ENCODE results near the gene CELF2.

The CELF2 gene

GRCh38 chr10:11270135-11270857 is 252.6 kb downstream of the CELF2 start:
- peak; percentile 47; the same call in 2 of the 3 replicates for ATAC-seq
- TF ChIP-seq GLIS3 (CRISPR knock-in tag; IDR thresholded peaks at IDR 0.05) (no peak), ZFP30 (CRISPR knock-in tag; IDR thresholded peaks at IDR 0.05) (no peak), ZNF8 (CRISPR knock-in tag; IDR thresholded peaks at IDR 0.05) (no peak)

GRCh38 chr10:11270858-11271179 is 253.1 kb downstream of the CELF2 start:
- ATAC-seq, result no peak
- TF ChIP-seq PPARA (CRISPR knock-in tag; IDR thresholded peaks at IDR 0.05; ENCODE audit: borderline replicate concordance), result no peak
- TF ChIP-seq RARB (CRISPR knock-in tag; IDR thresholded peaks at IDR 0.05), result no peak
- TF ChIP-seq SNAI2 (CRISPR knock-in tag; IDR thresholded peaks at IDR 0.05), result no peak
- TF ChIP-seq PATZ1 (CRISPR knock-in tag; IDR thresholded peaks at IDR 0.05; ENCODE audit: borderline replicate concordance), result no peak
- TF ChIP-seq ZC3H10 (CRISPR knock-in tag; IDR thresholded peaks at IDR 0.05), result no peak
- TF ChIP-seq CSDC2 (CRISPR knock-in tag; IDR thresholded peaks at IDR 0.05), result no peak
- no peak for TF ChIP-seq TCF4 (CRISPR knock-in tag; IDR thresholded peaks at IDR 0.05; ENCODE audit: borderline replicate concordance)
- no peak for TF ChIP-seq ZNF70 (CRISPR knock-in tag; IDR thresholded peaks at IDR 0.05)
- no peak for TF ChIP-seq TSHZ2 (CRISPR knock-in tag; IDR thresholded peaks at IDR 0.05)
- TF ChIP-seq CREB5 (CRISPR knock-in tag; IDR thresholded peaks at IDR 0.05; ENCODE audit: low read depth), result no peak
- TF ChIP-seq ZNF8 (CRISPR knock-in tag; IDR thresholded peaks at IDR 0.05), result no peak
- TF ChIP-seq ZFP3 (CRISPR knock-in tag; IDR thresholded peaks at IDR 0.05), result no peak
- no peak for TF ChIP-seq TOX (CRISPR knock-in tag; IDR thresholded peaks at IDR 0.05; ENCODE audit: borderline replicate concordance)
- TF ChIP-seq ZFP30 (CRISPR knock-in tag; IDR thresholded peaks at IDR 0.05), result no peak
- TF ChIP-seq BACH2 (CRISPR knock-in tag; IDR thresholded peaks at IDR 0.05; ENCODE audit: borderline replicate concordance), result no peak
- TF ChIP-seq POU6F1 (CRISPR knock-in tag; IDR thresholded peaks at IDR 0.05; ENCODE audit: borderline replicate concordance, low read depth), result no peak
- TF ChIP-seq ISL1 (CRISPR knock-in tag; IDR thresholded peaks at IDR 0.05), result no peak
- TF ChIP-seq ESRRG (CRISPR knock-in tag; IDR thresholded peaks at IDR 0.05), result no peak
- TF ChIP-seq ZNF565 (CRISPR knock-in tag; conservative IDR thresholded peaks at IDR 0.05; ENCODE audit: low read depth), result no peak

GRCh38 chr10:11272915-11273389 is 255.3 kb downstream of the CELF2 start:
- ATAC-seq, result no peak
- TF ChIP-seq SNAI2 (CRISPR knock-in tag; IDR thresholded peaks at IDR 0.05), result no peak
- no peak for TF ChIP-seq PPARA (CRISPR knock-in tag; IDR thresholded peaks at IDR 0.05; ENCODE audit: borderline replicate concordance)
- no peak for TF ChIP-seq OSR1 (CRISPR knock-in tag; IDR thresholded peaks at IDR 0.05)
- no peak for TF ChIP-seq TSHZ2 (CRISPR knock-in tag; IDR thresholded peaks at IDR 0.05)
- TF ChIP-seq CREB5 (CRISPR knock-in tag; IDR thresholded peaks at IDR 0.05; ENCODE audit: low read depth), result no peak
- TF ChIP-seq ZNF70 (CRISPR knock-in tag; IDR thresholded peaks at IDR 0.05), result no peak
- TF ChIP-seq TOX (CRISPR knock-in tag; IDR thresholded peaks at IDR 0.05; ENCODE audit: borderline replicate concordance), result no peak
- TF ChIP-seq RARB (CRISPR knock-in tag; IDR thresholded peaks at IDR 0.05), result no peak
- TF ChIP-seq POU6F1 (CRISPR knock-in tag; IDR thresholded peaks at IDR 0.05; ENCODE audit: borderline replicate concordance, low read depth), result no peak
- TF ChIP-seq CSRNP3 (CRISPR knock-in tag; IDR thresholded peaks at IDR 0.05), result no peak
- no peak for TF ChIP-seq ZNF8 (CRISPR knock-in tag; IDR thresholded peaks at IDR 0.05)

All from SK-N-SH treated with all-trans-retinoic acid at 6 μM for 48 hours (cell line).